GM12872 (cell line): Measurements from ENCODE around the gene LNX2.

Experiments
- CTCF ChIP-seq: IDR thresholded peaks from 3 replicates; pipeline ENCODE4 v1.5.1; 2011; ENCODE audit warnings: low read depth, mild to moderate bottlenecking, low read length, moderate library complexity; ENCODE audit not compliant: insufficient read depth

LNX2 gene

GRCh38 chr13:27523346-27524073 is 96.8 kb downstream of the LNX2 start:
- TF ChIP-seq CTCF: no peak

- TF ChIP-seq CTCF: no peak
Measured at GRCh38 chr13:27522847-27523246, 97.5 kb downstream of the LNX2 start.

GRCh38 chr13:27516103-27516502 is 104.2 kb downstream of the LNX2 start:
- no peak for TF ChIP-seq CTCF

GRCh38 chr13:27510082-27510481 is 110.2 kb downstream of the LNX2 start:
- TF ChIP-seq CTCF: no peak

- no peak for TF ChIP-seq CTCF
Measured at GRCh38 chr13:27508802-27509201, 111.5 kb downstream of the LNX2 start.

- no peak for TF ChIP-seq CTCF
Measured at GRCh38 chr13:27505792-27506191, 114.5 kb downstream of the LNX2 start.

- TF ChIP-seq CTCF: no peak
Measured at GRCh38 chr13:27504868-27505194, 115.5 kb downstream of the LNX2 start.
